ENCODE results near the gene ARL17B. TPM values are rescaled to one million over a fixed set of nuclear protein-coding genes. Genes with fewer than 3 reads are reported as not detected.
"Not testable (repeated sequence)": the region's sequence is repeated elsewhere in the genome, so short reads cannot be mapped to it uniquely, and the experiment has no call there.

ARL17B gene
- total RNA-seq, 1 donor from 2014 or later, result 18.0 TPM

- H3K36me3 Mint-ChIP-seq (ENCODE audit: low read depth); H3K9me3 Mint-ChIP-seq; DNase-seq; H3K4me1 Mint-ChIP-seq; H3K27ac Mint-ChIP-seq; H3K27me3 Mint-ChIP-seq; H3K4me3 Mint-ChIP-seq; intact Hi-C loops (cut with micrococcal nuclease): not testable (repeated sequence)
Measured at GRCh38 chr17:46353856-46354255, 7.7 kb downstream of the ARL17B start.

GRCh38 chr17:46349060-46349459 is 12.5 kb downstream of the ARL17B start:
- H3K27ac Mint-ChIP-seq; intact Hi-C loops (cut with micrococcal nuclease); H3K4me3 Mint-ChIP-seq; H3K9me3 Mint-ChIP-seq; H3K27me3 Mint-ChIP-seq; H3K4me1 Mint-ChIP-seq; DNase-seq; H3K36me3 Mint-ChIP-seq (ENCODE audit: low read depth): not testable (repeated sequence)

- intact Hi-C loops (cut with micrococcal nuclease); H3K27ac Mint-ChIP-seq; H3K27me3 Mint-ChIP-seq; H3K4me1 Mint-ChIP-seq; H3K9me3 Mint-ChIP-seq; H3K4me3 Mint-ChIP-seq; H3K36me3 Mint-ChIP-seq (ENCODE audit: low read depth); DNase-seq: not testable (repeated sequence)
Measured at GRCh38 chr17:46348345-46348744, 13.2 kb downstream of the ARL17B start.

- H3K4me1 Mint-ChIP-seq; H3K27me3 Mint-ChIP-seq; H3K27ac Mint-ChIP-seq; DNase-seq; H3K36me3 Mint-ChIP-seq (ENCODE audit: low read depth); intact Hi-C loops (cut with micrococcal nuclease); H3K9me3 Mint-ChIP-seq; H3K4me3 Mint-ChIP-seq: not testable (repeated sequence)
Measured at GRCh38 chr17:46342131-46342530, 19.4 kb downstream of the ARL17B start.

GRCh38 chr17:46341220-46341619 is 20.3 kb downstream of the ARL17B start:
- H3K36me3 Mint-ChIP-seq (ENCODE audit: low read depth); H3K4me1 Mint-ChIP-seq; H3K4me3 Mint-ChIP-seq; H3K27me3 Mint-ChIP-seq; intact Hi-C loops (cut with micrococcal nuclease); DNase-seq; H3K27ac Mint-ChIP-seq; H3K9me3 Mint-ChIP-seq: not testable (repeated sequence)

- H3K9me3 Mint-ChIP-seq; intact Hi-C loops (cut with micrococcal nuclease); H3K27ac Mint-ChIP-seq; H3K27me3 Mint-ChIP-seq; H3K4me3 Mint-ChIP-seq; H3K36me3 Mint-ChIP-seq (ENCODE audit: low read depth); DNase-seq: not testable (repeated sequence)
- H3K4me1 Mint-ChIP-seq, result peaks cover 10% of the 10 kb centered on the region
Measured at GRCh38 chr17:46294831-46295230, 66.7 kb downstream of the ARL17B start, which contains the start of gene LRRC37A. TSS of gene LRRC37A (plus strand) at chr17:46295131. CDS start at chr17:46295134, 3 bp downstream.

GRCh38 chr17:46291618-46292017 is 69.9 kb downstream of the ARL17B start:
- peak overlapping the region; percentile 42 for H3K27ac Mint-ChIP-seq
- H3K4me3 Mint-ChIP-seq; DNase-seq; H3K9me3 Mint-ChIP-seq; H3K27me3 Mint-ChIP-seq; intact Hi-C loops (cut with micrococcal nuclease); H3K36me3 Mint-ChIP-seq (ENCODE audit: low read depth): not testable (repeated sequence)
- peaks cover 16% of the 10 kb centered on the region for H3K4me1 Mint-ChIP-seq

- H3K9me3 Mint-ChIP-seq, result not testable (repeated sequence)
- peak; percentile 70 for DNase-seq
Measured at GRCh38 chr17:46290906-46291546, 70.5 kb downstream of the ARL17B start.

GRCh38 chr17:46287587-46287986 is 74.0 kb downstream of the ARL17B start:
- H3K27ac Mint-ChIP-seq; H3K4me3 Mint-ChIP-seq; H3K36me3 Mint-ChIP-seq (ENCODE audit: low read depth); H3K27me3 Mint-ChIP-seq; H3K9me3 Mint-ChIP-seq; intact Hi-C loops (cut with micrococcal nuclease): not testable (repeated sequence)
- H3K4me1 Mint-ChIP-seq, result peaks cover 33% of the 10 kb centered on the region
- DNase-seq, result peak; percentile 54

More at GRCh38 chr17:46290906-46291546, 70.5 kb downstream of the ARL17B start:
- H3K4me3 Mint-ChIP-seq; H3K27me3 Mint-ChIP-seq; H3K36me3 Mint-ChIP-seq (ENCODE audit: low read depth); intact Hi-C loops (cut with micrococcal nuclease): not testable (repeated sequence)
- Mint-ChIP-seq H3K4me1 (peaks cover 17% of the 10 kb centered on the region), H3K27ac (peak overlapping the region; percentile 42)

- not testable (repeated sequence) for H3K27me3 Mint-ChIP-seq; H3K27ac Mint-ChIP-seq; H3K36me3 Mint-ChIP-seq (ENCODE audit: low read depth); H3K4me3 Mint-ChIP-seq; H3K9me3 Mint-ChIP-seq
- peaks cover 33% of the 10 kb centered on the region for H3K4me1 Mint-ChIP-seq
- DNase-seq, result peak; percentile 92
- intact Hi-C loops (cut with micrococcal nuclease), result loop anchor here (1.0 kb wide), 1 partner anchor 33 kb away; no protein-coding TSS in a partner anchor
Measured at GRCh38 chr17:46286764-46287221, 74.8 kb downstream of the ARL17B start.

- peaks cover 22% of the 10 kb centered on the region for H3K4me1 Mint-ChIP-seq
- H3K36me3 Mint-ChIP-seq (ENCODE audit: low read depth); H3K27me3 Mint-ChIP-seq; DNase-seq; H3K9me3 Mint-ChIP-seq; H3K4me3 Mint-ChIP-seq; H3K27ac Mint-ChIP-seq; intact Hi-C loops (cut with micrococcal nuclease): not testable (repeated sequence)
Measured at GRCh38 chr17:46285500-46285899, 76.1 kb downstream of the ARL17B start.

GRCh38 chr17:46284467-46284866 is 77.1 kb downstream of the ARL17B start:
- DNase-seq, result peak; percentile 60

GRCh38 chr17:46282635-46283034 is 78.9 kb downstream of the ARL17B start:
- H3K36me3 Mint-ChIP-seq (ENCODE audit: low read depth); intact Hi-C loops (cut with micrococcal nuclease); H3K9me3 Mint-ChIP-seq; H3K27me3 Mint-ChIP-seq; H3K27ac Mint-ChIP-seq; H3K4me3 Mint-ChIP-seq: not testable (repeated sequence)
- H3K4me1 Mint-ChIP-seq, result peaks cover 22% of the 10 kb centered on the region
- peak; percentile 44 for DNase-seq

More at GRCh38 chr17:46284467-46284866, 77.1 kb downstream of the ARL17B start:
- H3K36me3 Mint-ChIP-seq (ENCODE audit: low read depth); H3K9me3 Mint-ChIP-seq; H3K27me3 Mint-ChIP-seq; intact Hi-C loops (cut with micrococcal nuclease): not testable (repeated sequence)
- H3K4me1 Mint-ChIP-seq, result peaks cover 22% of the 10 kb centered on the region
- peak overlapping the region; percentile 51 for H3K27ac Mint-ChIP-seq
- H3K4me3 Mint-ChIP-seq, result peak overlapping the region; percentile 4

GRCh38 chr17:46281336-46281735 is 80.2 kb downstream of the ARL17B start:
- intact Hi-C loops (cut with micrococcal nuclease); H3K4me3 Mint-ChIP-seq; H3K27me3 Mint-ChIP-seq; H3K9me3 Mint-ChIP-seq; H3K27ac Mint-ChIP-seq; H3K36me3 Mint-ChIP-seq (ENCODE audit: low read depth): not testable (repeated sequence)
- peaks cover 16% of the 10 kb centered on the region for H3K4me1 Mint-ChIP-seq
- DNase-seq, result peak; percentile 38
